CD4-positive, alpha-beta memory T cell (primary cell): ENCODE results near the gene MATK. TPM values are rescaled to one million over a fixed set of nuclear protein-coding genes. Genes with fewer than 3 reads are reported as not detected.

ENCODE experiments used
- CTCF ChIA-PET: fragments of 350-600 bp; sonication (Branson Sonifier 250); formaldehyde crosslinking; loops from one replicate; lab custom pipeline; 2021; ENCODE audit warnings: inconsistent platforms; ENCODE audit not compliant: partially characterized antibody; lab: Charles Lee
- POLR2A ChIA-PET: fragments of 350-600 bp; sonication (Branson Sonifier 250); formaldehyde crosslinking; loops from one replicate; lab custom pipeline; 2021; ENCODE audit not compliant: partially characterized antibody; lab: Charles Lee
- DNase-seq, 5 donors: peaks; one replicate each; pipeline versions ENCODE4 v3.0.0 to v3.0.0-alpha.2; 2020 to 2022; ENCODE audit warnings: mixed read lengths in 1 of 5
- H3K27ac ChIP-seq: one replicate; pipeline ENCODE4 v1.7.0; 2013; ENCODE audit warnings: low read depth, low read length
- H3K27me3 ChIP-seq: 2 replicates; pipeline ENCODE4 v1.7.0; 2013; ENCODE audit warnings: mild to moderate bottlenecking, low read length, moderate library complexity; ENCODE audit not compliant: insufficient read depth
- H3K36me3 ChIP-seq: 2 replicates; pipeline ENCODE4 v1.7.0; 2013; ENCODE audit warnings: mild to moderate bottlenecking, low read length, moderate library complexity; ENCODE audit not compliant: insufficient read depth
- H3K4me1 ChIP-seq: 2 replicates; pipeline ENCODE4 v1.7.0; 2013; ENCODE audit warnings: mild to moderate bottlenecking, low read length, moderate library complexity; ENCODE audit not compliant: insufficient read depth
- H3K4me3 ChIP-seq, 2 donors: one replicate each; pipeline ENCODE4 v1.7.0; 2013; ENCODE audit warnings: low read length in 2 of 2, mild to moderate bottlenecking in 1 of 2
- H3K9me3 ChIP-seq, 2 donors: one replicate each; pipeline ENCODE4 v1.7.0; 2013; ENCODE audit warnings: low read length in 2 of 2, control low read depth in 1 of 2; ENCODE audit not compliant: control insufficient read depth in 1 of 2
- H3K27ac Mint-ChIP-seq, 7 donors: one replicate each; pipeline ENCODE4 v1.8.0; 2020 to 2021; ENCODE audit warnings: mixed read lengths in 7 of 7, mild to moderate bottlenecking in 6 of 7, inconsistent platforms in 3 of 7, moderate library complexity in 3 of 7
- H3K27me3 Mint-ChIP-seq, 2 donors: one replicate each; pipeline ENCODE4 v1.8.0; 2020 to 2021; ENCODE audit warnings: mixed read lengths in 2 of 2
- H3K36me3 Mint-ChIP-seq, 2 donors: one replicate each; pipeline ENCODE4 v1.8.0; 2020 to 2021; ENCODE audit warnings: mixed read lengths in 2 of 2, inconsistent platforms in 1 of 2, mild to moderate bottlenecking in 1 of 2
- H3K4me1 Mint-ChIP-seq, 4 donors: one replicate each; pipeline ENCODE4 v1.8.0; 2020 to 2021; ENCODE audit warnings: mixed read lengths in 4 of 4, mild to moderate bottlenecking in 1 of 4
- H3K4me3 Mint-ChIP-seq, 8 donors: one replicate each; pipeline ENCODE4 v1.8.0; 2020 to 2021; ENCODE audit warnings: mixed read lengths in 8 of 8, mild to moderate bottlenecking in 7 of 8, moderate library complexity in 6 of 8, inconsistent platforms in 3 of 8
- H3K9me3 Mint-ChIP-seq, 8 donors: one replicate each; pipeline ENCODE4 v1.8.0; 2020 to 2021; ENCODE audit warnings: mixed read lengths in 8 of 8, mild to moderate bottlenecking in 5 of 8, inconsistent platforms in 3 of 8, moderate library complexity in 1 of 8
- intact Hi-C: fragments of 100-400 bp; cut with micrococcal nuclease; formaldehyde crosslinking; loops from one replicate; pipeline ENCODE4 v1.15.1; 2023
- polyA plus RNA-seq, 2 donors: library from polyadenylated mRNA; unstranded; fragments of 300-500 nt; fragmentation: Illumina TruSeq; gene quantifications; one replicate each; pipeline ENCODE4 v1.2.3, GENCODE V29; 2021
- total RNA-seq, 2 experiments: library from RNA; stranded (reverse); gene quantifications; one replicate each; pipeline ENCODE4 v1.2.3, GENCODE V29; 2021

Gene MATK
- total and polyA plus RNA-seq, 4 experiments from 2014 or later: 7.2 to 27.7 (median 14.5) TPM

- Mint-ChIP-seq H3K36me3 (peaks cover 10 to 14% of the 10 kb centered on the region in 2 donors), H3K27me3 (no peaks in the 10 kb centered on the region), H3K4me3 (no peak overlapping the region), H3K4me1 (peaks cover 4 to 12% (median 5%) of the 10 kb centered on the region in 4 donors), H3K27ac (no peak overlapping the region), H3K9me3 (no peaks in the 10 kb centered on the region)
- CTCF ChIA-PET: no interaction called here
- H3K9me3 ChIP-seq: no peaks in the 10 kb centered on the region
- no peak overlapping the region for H3K27ac ChIP-seq
- POLR2A ChIA-PET: no interaction called here
- H3K36me3 ChIP-seq: no peaks in the 10 kb centered on the region
- H3K4me3 ChIP-seq: no peak overlapping the region
- intact Hi-C loops: no loop called here
- DNase-seq: peak in 1 of 5 donors; percentile 3
- H3K27me3 ChIP-seq: no peaks in the 10 kb centered on the region
- H3K4me1 ChIP-seq: peaks cover 7% of the 10 kb centered on the region
Observed at GRCh38 chr19:3734310-3734600, 51.9 kb downstream of the MATK start.

GRCh38 chr19:3733549-3734309 lies 52.5 kb downstream of the MATK start:
- Mint-ChIP-seq H3K9me3 (no peaks in the 10 kb centered on the region), H3K27me3 (no peaks in the 10 kb centered on the region), H3K27ac (peak overlapping the region in 4 of 7 donors; percentile 0 to 84 (median 24)), H3K36me3 (peaks cover 12 to 14% of the 10 kb centered on the region in 2 donors), H3K4me3 (no peak overlapping the region), H3K4me1 (peaks cover 0 to 7% (median 3%) of the 10 kb centered on the region in 4 donors)
- no peak overlapping the region for H3K27ac ChIP-seq
- no peaks in the 10 kb centered on the region for H3K9me3 ChIP-seq
- no peaks in the 10 kb centered on the region for H3K27me3 ChIP-seq
- ChIA-PET POLR2A (no interaction called here), CTCF (interaction anchor here (0.5 kb wide), 1 partner anchor 8 kb away, joined by 4 read pairs; no protein-coding TSS in a partner anchor)
- peak in 1 of 5 donors; percentile 5 for DNase-seq
- no peaks in the 10 kb centered on the region for H3K36me3 ChIP-seq
- intact Hi-C loops: no loop called here
- no peak overlapping the region for H3K4me3 ChIP-seq
- peaks cover 4% of the 10 kb centered on the region for H3K4me1 ChIP-seq

GRCh38 chr19:3732108-3732507 lies 54.1 kb downstream of the MATK start:
- Mint-ChIP-seq H3K4me3 (no peak overlapping the region), H3K27ac (no peak overlapping the region), H3K4me1 (no peaks in the 10 kb centered on the region), H3K9me3 (no peaks in the 10 kb centered on the region), H3K27me3 (no peaks in the 10 kb centered on the region), H3K36me3 (peaks cover 4 to 12% of the 10 kb centered on the region in 2 donors)
- Histone ChIP-seq H3K27ac (no peak overlapping the region), H3K4me1 (no peaks in the 10 kb centered on the region), H3K27me3 (no peaks in the 10 kb centered on the region), H3K9me3 (no peaks in the 10 kb centered on the region), H3K4me3 (no peak overlapping the region), H3K36me3 (no peaks in the 10 kb centered on the region)
- no peak for DNase-seq
- intact Hi-C loops: no loop called here
- CTCF ChIA-PET: no interaction called here
- POLR2A ChIA-PET: no interaction called here

- Histone ChIP-seq H3K36me3 (no peaks in the 10 kb centered on the region), H3K4me3 (no peak overlapping the region), H3K27ac (no peak overlapping the region), H3K9me3 (no peaks in the 10 kb centered on the region), H3K27me3 (no peaks in the 10 kb centered on the region), H3K4me1 (no peaks in the 10 kb centered on the region)
- POLR2A ChIA-PET: no interaction called here
- CTCF ChIA-PET: no interaction called here
- H3K27ac Mint-ChIP-seq: peak overlapping the region in 1 of 7 donors; percentile 70
- H3K36me3 Mint-ChIP-seq: peaks cover 3 to 7% of the 10 kb centered on the region in 2 donors
- intact Hi-C loops: no loop called here
- H3K4me3 Mint-ChIP-seq: no peak overlapping the region
- no peaks in the 10 kb centered on the region for H3K9me3 Mint-ChIP-seq
- H3K4me1 Mint-ChIP-seq: no peaks in the 10 kb centered on the region
- DNase-seq: no peak
- no peaks in the 10 kb centered on the region for H3K27me3 Mint-ChIP-seq
Observed at GRCh38 chr19:3730457-3730958, 55.7 kb downstream of the MATK start.

Other genes starting within 250 kb of the MATK start
- 10 to 100 TPM in 1 of 2 experiments, 1 to 10 TPM in 1; 8.1 to 10.6 TPM for gene TEKTIP1, start 247.2 kb downstream of the MATK start, total RNA-seq
- gene TEKTIP1, start 247.2 kb downstream of the MATK start, polyA plus RNA-seq: under 1 TPM in 1 of 2 donors, not detected in 1; 0.55 TPM
- gene MFSD12, start 228.8 kb downstream of the MATK start, total RNA-seq: 100 to 1,000 TPM; 128 to 136 TPM
- 10 to 100 TPM; 45.5 to 54.3 TPM for gene MFSD12, start 228.8 kb downstream of the MATK start, polyA plus RNA-seq
- gene HMG20B, start 213.4 kb downstream of the MATK start, total RNA-seq: 10 to 100 TPM; 48.1 to 51.6 TPM
- 10 to 100 TPM; 42.4 to 43.0 TPM for gene HMG20B, start 213.4 kb downstream of the MATK start, polyA plus RNA-seq
- under 1 TPM; 0.64 to 0.70 TPM for gene GIPC3, start 200.9 kb downstream of the MATK start, total RNA-seq
- gene GIPC3, start 200.9 kb downstream of the MATK start, polyA plus RNA-seq: under 1 TPM in 1 of 2 donors, not detected in 1; 0.45 TPM
- under 1 TPM; 0.64 to 0.70 TPM for gene TBXA2R, start 179.5 kb downstream of the MATK start, total RNA-seq
- 1 to 10 TPM in 1 of 2 donors, under 1 TPM in 1; 0.35 to 1.1 TPM for gene TBXA2R, start 179.5 kb downstream of the MATK start, polyA plus RNA-seq
- gene CACTIN, start 159.6 kb downstream of the MATK start, total RNA-seq: 10 to 100 TPM; 44.0 to 50.4 TPM
- gene CACTIN, start 159.6 kb downstream of the MATK start, polyA plus RNA-seq: 10 to 100 TPM in 1 of 2 donors, 1 to 10 TPM in 1; 4.4 to 16.1 TPM
- 10 to 100 TPM; 28.2 to 29.7 TPM for gene PIP5K1C, start 85.9 kb downstream of the MATK start, total RNA-seq
- 10 to 100 TPM in 1 of 2 donors, 1 to 10 TPM in 1; 1.7 to 19.3 TPM for gene PIP5K1C, start 85.9 kb downstream of the MATK start, polyA plus RNA-seq
- 10 to 100 TPM; 20.2 to 21.1 TPM for gene TJP3, start 78.0 kb downstream of the MATK start, total RNA-seq
- gene TJP3, start 78.0 kb downstream of the MATK start, polyA plus RNA-seq: 10 to 100 TPM; 17.6 to 23.4 TPM
- gene APBA3, start 24.7 kb downstream of the MATK start, total RNA-seq: 10 to 100 TPM; 83.4 to 86.3 TPM
- gene APBA3, start 24.7 kb downstream of the MATK start, polyA plus RNA-seq: 10 to 100 TPM; 33.1 to 37.0 TPM
- 10 to 100 TPM; 36.7 to 38.6 TPM for gene MRPL54, start 23.7 kb downstream of the MATK start, total RNA-seq
- 100 to 1,000 TPM; 102 to 107 TPM for gene MRPL54, start 23.7 kb downstream of the MATK start, polyA plus RNA-seq
- not detected for gene RAX2, start 14.2 kb downstream of the MATK start, total RNA-seq
- not detected for gene RAX2, start 14.2 kb downstream of the MATK start, polyA plus RNA-seq
- gene ZFR2, start 82.7 kb upstream of the MATK start, total RNA-seq: 1 to 10 TPM; 1.2 to 3.1 TPM
- gene ZFR2, start 82.7 kb upstream of the MATK start, polyA plus RNA-seq: 1 to 10 TPM; 3.9 to 4.1 TPM
- not detected for gene ATCAY, start 94.3 kb upstream of the MATK start, total RNA-seq
- not detected for gene ATCAY, start 94.3 kb upstream of the MATK start, polyA plus RNA-seq
- gene NMRK2, start 146.7 kb upstream of the MATK start, total RNA-seq: not detected
- gene NMRK2, start 146.7 kb upstream of the MATK start, polyA plus RNA-seq: not detected
- gene DAPK3, start 184.7 kb upstream of the MATK start, total RNA-seq: 10 to 100 TPM; 40.0 to 40.7 TPM
- gene DAPK3, start 184.7 kb upstream of the MATK start, polyA plus RNA-seq: 10 to 100 TPM; 22.3 to 26.0 TPM
- 1,000 to 10,000 TPM; 2,286 to 2,389 TPM for gene EEF2, start 199.1 kb upstream of the MATK start, total RNA-seq
- 100 to 1,000 TPM; 274 to 749 TPM for gene EEF2, start 199.1 kb upstream of the MATK start, polyA plus RNA-seq
- 10 to 100 TPM; 38.6 to 42.6 TPM for gene PIAS4, start 221.4 kb upstream of the MATK start, total RNA-seq
- gene PIAS4, start 221.4 kb upstream of the MATK start, polyA plus RNA-seq: 1 to 10 TPM; 5.2 to 6.1 TPM